ENCODE data around the gene ADAM8. TPM values are rescaled to one million over a fixed set of nuclear protein-coding genes. Genes with fewer than 3 reads are reported as not detected.

The ADAM8 gene
- total and polyA plus RNA-seq, 2 of the 4 experiments (the other 2 are of a cell fraction) = under 0.01 to 0.74 TPM

DNA sequence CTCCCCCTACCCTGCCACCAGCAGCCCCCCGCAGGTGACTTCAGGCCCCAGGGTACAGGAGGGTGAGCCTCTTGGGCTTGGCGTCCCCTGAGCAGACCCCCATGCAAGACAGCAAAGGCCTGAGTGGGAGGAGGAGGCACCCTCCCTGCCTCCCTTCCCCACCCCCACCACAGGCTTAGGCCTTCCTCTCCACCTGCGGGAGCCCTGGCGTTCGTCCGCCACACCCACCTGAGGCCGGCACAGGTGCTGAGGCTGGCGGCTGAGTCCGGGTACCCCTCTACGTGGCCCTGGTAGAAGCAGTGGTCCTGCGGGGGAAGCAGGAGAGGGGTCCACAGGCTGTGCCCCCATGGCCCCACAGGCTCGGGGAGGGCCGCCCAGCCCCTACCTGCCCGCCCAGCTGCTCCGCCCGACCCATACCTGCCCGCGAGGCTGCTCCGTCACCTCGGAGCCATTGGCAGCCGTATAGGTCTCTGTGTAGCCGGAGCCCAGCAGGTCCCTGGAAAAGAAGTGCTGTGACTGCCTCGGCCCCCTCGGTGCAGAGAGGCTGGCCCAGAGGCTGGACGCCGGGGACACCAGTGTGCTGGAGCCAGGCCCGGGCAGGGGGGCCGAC lies 3.0 kb downstream of the ADAM8 start:
- Histone ChIP-seq H2AK9ac (replicated peaks; ENCODE audit: low read depth, low read length, poor library complexity) (no peak overlapping the region), H3K4me2 (ENCODE audit: low read depth, low read length) (no peak overlapping the region), H2BK20ac (ENCODE audit: low read depth, low read length) (no peak overlapping the region), H3K23ac (ENCODE audit: low read depth, low read length) (no peak overlapping the region), H2AK5ac (ENCODE audit: low read depth, low read length) (no peak overlapping the region), H3K36me3 (ENCODE audit: control insufficient read depth, insufficient read depth, low read length) (peaks cover 4% of the 10 kb centered on the region; the same call in 1 of the 2 replicates), H4K8ac (ENCODE audit: low read depth in 2 of 2, low read length in 2 of 2) (no peak overlapping the region), H3K4me3 (ENCODE audit: insufficient read depth, low read depth, low read length) (no peak overlapping the region), H2BK5ac (ENCODE audit: low read depth, low read length, poor library complexity, severe bottlenecking) (no peak overlapping the region), H3K4ac (ENCODE audit: low read depth, low read length) (no peak overlapping the region), H3K9ac (ENCODE audit: low read depth, low read length) (no peak overlapping the region), H3K27me3 (ENCODE audit: control insufficient read depth, insufficient read depth, low read length) (peaks cover 9% of the 10 kb centered on the region), H4K20me1 (ENCODE audit: insufficient read depth, low read length) (peaks cover 6% of the 10 kb centered on the region; the same call in 1 of the 2 replicates), H2AFZ (replicated peaks; ENCODE audit: low read length, poor library complexity) (no peak overlapping the region), H4K5ac (ENCODE audit: low read depth, low read length) (no peak overlapping the region), H3K56ac (ENCODE audit: extremely low read depth, insufficient read depth, low read length) (no peak overlapping the region), H4K91ac (ENCODE audit: insufficient read depth, low read depth, low read length) (no peak overlapping the region), H2BK120ac (ENCODE audit: low read depth, low read length) (no peak overlapping the region), H3K18ac (ENCODE audit: low read depth, low read length) (no peak overlapping the region), H3K9me1 (ENCODE audit: insufficient read depth, low read length) (0 out of 2 replicates have a peak, but pooled peaks cover 1% of the 10 kb centered on the region), H3K4me1 (ENCODE audit: control insufficient read depth, insufficient read depth, low read length) (peaks cover 9% of the 10 kb centered on the region), H3K9me3 (ENCODE audit: control insufficient read depth, insufficient read depth, low read length) (no peaks in the 10 kb centered on the region), H3K27ac (ENCODE audit: insufficient read depth, low read length) (no peak overlapping the region), H3K14ac (replicated peaks; ENCODE audit: low read depth, low read length) (no peak overlapping the region), H3K79me1 (ENCODE audit: low read depth in 1 of 2, low read length in 2 of 2) (peaks cover 0 to 3% of the 10 kb centered on the region in 2 experiments; a peak in 1 of 4 replicates), H2BK15ac (ENCODE audit: low read depth, low read length) (no peak overlapping the region)
- in situ Hi-C loops (cut with MboI; ENCODE audit: low sequenced_read_pairs) (loop anchor here (25.0 kb wide), 1 partner anchor 611 kb away; no protein-coding TSS in a partner anchor), dilution Hi-C loops (cut with HindIII; ENCODE audit: low sequenced_read_pairs, unreplicated experiment) (no loop called here), intact Hi-C loops (cut with micrococcal nuclease) (no loop called here)
- ATAC-seq (ENCODE audit: low read depth) = no peak
- no peak for DNase-seq
- WGBS, 2 experiments (ENCODE audit: extremely low coverage in 2 of 2, insufficient read length in 1 of 2) = 91% methylated on average over 19 of the region's 28 CpGs; no CpG with 5 or more reads in 1 of the 2 experiments
- POLR2A ChIA-PET (ENCODE audit: unreplicated experiment) = no interaction called here
- TF ChIP-seq, protein P1, sequence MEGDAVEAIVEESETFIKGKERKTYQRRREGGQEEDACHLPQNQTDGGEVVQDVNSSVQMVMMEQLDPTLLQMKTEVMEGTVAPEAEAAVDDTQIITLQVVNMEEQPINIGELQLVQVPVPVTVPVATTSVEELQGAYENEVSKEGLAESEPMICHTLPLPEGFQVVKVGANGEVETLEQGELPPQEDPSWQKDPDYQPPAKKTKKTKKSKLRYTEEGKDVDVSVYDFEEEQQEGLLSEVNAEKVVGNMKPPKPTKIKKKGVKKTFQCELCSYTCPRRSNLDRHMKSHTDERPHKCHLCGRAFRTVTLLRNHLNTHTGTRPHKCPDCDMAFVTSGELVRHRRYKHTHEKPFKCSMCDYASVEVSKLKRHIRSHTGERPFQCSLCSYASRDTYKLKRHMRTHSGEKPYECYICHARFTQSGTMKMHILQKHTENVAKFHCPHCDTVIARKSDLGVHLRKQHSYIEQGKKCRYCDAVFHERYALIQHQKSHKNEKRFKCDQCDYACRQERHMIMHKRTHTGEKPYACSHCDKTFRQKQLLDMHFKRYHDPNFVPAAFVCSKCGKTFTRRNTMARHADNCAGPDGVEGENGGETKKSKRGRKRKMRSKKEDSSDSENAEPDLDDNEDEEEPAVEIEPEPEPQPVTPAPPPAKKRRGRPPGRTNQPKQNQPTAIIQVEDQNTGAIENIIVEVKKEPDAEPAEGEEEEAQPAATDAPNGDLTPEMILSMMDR (conservative IDR thresholded peaks at IDR 0.05; ENCODE audit: low read depth, low read length) = no peak
- TF ChIP-seq MAZ (IDR thresholded peaks at IDR 0.05; ENCODE audit: borderline replicate concordance, low read depth, low read length) (no peak), MXI1 (IDR thresholded peaks at IDR 0.05; ENCODE audit: borderline replicate concordance, low read depth, low read length) (no peak), MAFK (IDR thresholded peaks at IDR 0.05; ENCODE audit: low read depth, low read length) (no peak), CHD1 (IDR thresholded peaks at IDR 0.05; ENCODE audit: low read depth, low read length) (no peak), NFE2L2 (IDR thresholded peaks at IDR 0.05; ENCODE audit: low read depth, low read length) (no peak), RFX5 (IDR thresholded peaks at IDR 0.05; ENCODE audit: low read depth, low read length) (no peak), POLR2A (IDR thresholded peaks at IDR 0.05; ENCODE audit: low read depth, low read length) (no peak), RCOR1 (IDR thresholded peaks at IDR 0.05; ENCODE audit: insufficient replicate concordance, low read length) (no peak)
- TF ChIP-seq, protein P2, sequence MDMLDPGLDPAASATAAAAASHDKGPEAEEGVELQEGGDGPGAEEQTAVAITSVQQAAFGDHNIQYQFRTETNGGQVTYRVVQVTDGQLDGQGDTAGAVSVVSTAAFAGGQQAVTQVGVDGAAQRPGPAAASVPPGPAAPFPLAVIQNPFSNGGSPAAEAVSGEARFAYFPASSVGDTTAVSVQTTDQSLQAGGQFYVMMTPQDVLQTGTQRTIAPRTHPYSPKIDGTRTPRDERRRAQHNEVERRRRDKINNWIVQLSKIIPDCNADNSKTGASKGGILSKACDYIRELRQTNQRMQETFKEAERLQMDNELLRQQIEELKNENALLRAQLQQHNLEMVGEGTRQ (IDR thresholded peaks at IDR 0.05; ENCODE audit: low read depth, low read length) = no peak
- BruUV-seq (replicated peaks) = no TSS peak
- CTCF ChIA-PET = no interaction called here
